GM12891 (cell line): ENCODE data around the gene IP6K3.

ENCODE experiments used
- PAX5 ChIP-seq: IDR thresholded peaks from 2 replicates; pipeline ENCODE4 v1.6.1; 2011; ENCODE audit warnings: low read length, moderate library complexity, mild to moderate bottlenecking; ENCODE audit not compliant: insufficient read depth, severe bottlenecking
- POLR2A ChIP-seq: IDR thresholded peaks from 2 replicates; pipeline ENCODE4 v1.6.1; 2011; ENCODE audit warnings: low read depth, low read length, control low read depth
- POLR2AphosphoS5 ChIP-seq: IDR thresholded peaks from 2 replicates; pipeline ENCODE4 v1.6.1; 2011; ENCODE audit warnings: low read depth, low read length, control low read depth
- POU2F2 ChIP-seq: IDR thresholded peaks from 2 replicates; pipeline ENCODE4 v1.6.1; 2011; ENCODE audit warnings: low read depth, mild to moderate bottlenecking, control low read depth, low read length, moderate library complexity
- SPI1 ChIP-seq: IDR thresholded peaks from 2 replicates; pipeline ENCODE4 v1.6.1; 2011; ENCODE audit warnings: low read depth, low read length, control low read depth
- TAF1 ChIP-seq: IDR thresholded peaks from 2 replicates; pipeline ENCODE4 v1.6.1; 2011; ENCODE audit warnings: low read depth, low read length, control low read depth

DNA sequence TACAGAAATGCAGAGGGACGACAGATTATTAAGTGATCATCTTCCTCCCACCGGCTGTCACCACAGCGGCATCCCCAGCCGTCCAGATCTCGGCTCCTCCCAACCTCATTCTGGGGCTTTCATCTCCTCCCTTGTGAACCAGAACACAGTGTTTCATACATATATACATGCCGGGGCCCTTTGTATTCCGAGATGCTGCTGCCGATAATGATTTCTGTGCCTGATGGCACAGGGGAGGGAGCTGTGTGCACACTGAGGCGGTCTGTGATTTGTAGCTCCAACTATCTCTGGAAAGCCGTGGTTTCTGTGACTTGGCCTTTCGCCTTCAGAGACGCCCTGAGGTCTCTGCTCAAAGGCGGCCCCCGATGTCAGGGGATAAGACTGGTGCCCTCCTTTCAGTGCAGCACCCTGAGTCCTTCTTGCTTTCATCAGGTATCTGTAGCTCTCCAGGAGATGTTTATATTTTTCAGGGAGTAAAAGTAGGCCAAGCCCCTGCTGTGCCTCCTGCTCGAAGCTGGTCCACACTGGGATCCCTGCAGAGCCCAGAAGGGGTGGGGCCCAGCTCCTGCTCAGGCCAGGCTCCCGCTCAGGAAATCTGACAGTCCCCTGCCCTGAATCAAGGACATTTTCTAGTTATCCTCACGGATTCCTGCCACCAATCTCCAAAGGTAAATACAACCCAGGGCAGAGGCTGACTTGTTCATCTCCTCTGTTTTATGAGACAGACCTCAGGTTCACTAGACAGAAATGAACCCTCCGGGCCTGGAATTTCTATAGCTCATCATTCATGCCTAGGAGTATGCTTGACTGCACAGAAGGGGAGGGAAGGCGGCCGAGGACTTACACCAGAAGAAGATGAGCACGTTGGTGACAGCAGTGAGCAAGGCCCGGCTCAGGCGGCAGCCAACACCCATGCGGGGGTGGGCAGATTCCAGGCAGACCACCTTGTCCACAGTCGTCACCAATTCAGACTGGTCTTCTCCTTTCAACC is 31.0 kb upstream of the IP6K3 start:
- TF ChIP-seq TAF1 (no peak), POLR2A (no peak), POLR2AphosphoS5 (no peak), POU2F2 (no peak), PAX5 (no peak), SPI1 (no peak)
